KOPT-K1 (cell line): ENCODE data around the gene NUDT2.
"Not testable (repeated sequence)": the region's sequence is repeated elsewhere in the genome, so short reads cannot be mapped to it uniquely, and the experiment has no call there.

Source experiments
- H3K27ac ChIP-seq: fragments of 200-600 bp; sonication (generic); 2 replicates; pipeline ENCODE4 v1.5.1; 2016; ENCODE audit warnings: antibody characterized with exemption, mild to moderate bottlenecking, low read depth, low read length; ENCODE audit not compliant: poor library complexity, severe bottlenecking
- H3K36me3 ChIP-seq: fragments of 200-600 bp; sonication (generic); 2 replicates; pipeline ENCODE4 v1.5.1; 2017; ENCODE audit warnings: antibody characterized with exemption, mild to moderate bottlenecking, low read length, moderate library complexity; ENCODE audit not compliant: insufficient read depth
- H3K9me3 ChIP-seq: fragments of 200-600 bp; sonication (generic); 2 replicates; pipeline ENCODE4 v1.5.1; 2017; ENCODE audit warnings: antibody characterized with exemption, low read length, mild to moderate bottlenecking; ENCODE audit not compliant: insufficient read depth, poor library complexity, severe bottlenecking

Gene NUDT2

DNA sequence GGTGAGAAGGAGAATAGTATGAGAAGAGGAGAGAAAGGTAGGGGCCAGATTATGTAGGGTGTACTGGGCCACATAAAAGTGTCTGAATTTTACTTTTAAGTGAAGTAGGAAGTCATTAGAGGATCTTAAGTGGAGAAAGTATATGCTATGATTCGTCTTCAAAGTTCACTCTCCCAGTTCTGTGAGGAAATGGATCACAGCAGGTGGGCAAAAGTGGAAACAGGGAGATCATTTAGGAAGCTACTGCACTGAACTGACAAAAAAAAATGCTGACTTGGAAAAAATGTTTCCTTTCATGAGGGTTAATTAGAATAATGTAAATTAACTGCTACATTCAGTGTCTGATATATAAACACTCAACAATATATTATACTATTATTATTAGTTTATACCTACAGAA, 2.7 kb upstream of the NUDT2 start:
- Histone ChIP-seq H3K9me3 (no peaks in the 10 kb centered on the region), H3K27ac (no peak overlapping the region), H3K36me3 (no peaks in the 10 kb centered on the region)

DNA sequence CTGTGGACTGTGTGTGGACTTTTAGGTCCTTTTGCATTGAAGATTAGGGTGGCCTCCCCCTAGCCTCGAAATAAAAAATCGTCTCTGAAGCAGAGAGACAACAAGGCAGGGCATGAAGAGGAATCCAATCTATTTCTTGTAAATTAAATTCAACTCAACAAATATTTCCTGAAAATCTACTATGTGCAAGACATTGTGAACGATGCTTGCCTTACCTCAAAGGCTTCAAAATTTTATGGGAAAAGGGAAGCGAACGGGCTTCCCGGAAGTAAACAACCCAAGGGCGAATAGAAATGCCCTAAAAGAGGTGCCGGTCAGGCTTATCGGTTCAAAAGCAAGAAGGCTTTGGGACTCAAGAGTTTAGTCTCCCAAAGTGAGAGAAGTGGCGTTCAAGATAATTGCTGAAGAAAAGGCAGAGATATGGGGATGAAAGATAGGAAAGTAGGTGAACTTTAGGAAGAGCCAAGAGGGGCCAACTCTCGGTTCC, 826 bp upstream of the NUDT2 start:
- Histone ChIP-seq H3K27ac (peak overlapping the region; percentile 87), H3K36me3 (no peaks in the 10 kb centered on the region), H3K9me3 (no peaks in the 10 kb centered on the region)

DNA sequence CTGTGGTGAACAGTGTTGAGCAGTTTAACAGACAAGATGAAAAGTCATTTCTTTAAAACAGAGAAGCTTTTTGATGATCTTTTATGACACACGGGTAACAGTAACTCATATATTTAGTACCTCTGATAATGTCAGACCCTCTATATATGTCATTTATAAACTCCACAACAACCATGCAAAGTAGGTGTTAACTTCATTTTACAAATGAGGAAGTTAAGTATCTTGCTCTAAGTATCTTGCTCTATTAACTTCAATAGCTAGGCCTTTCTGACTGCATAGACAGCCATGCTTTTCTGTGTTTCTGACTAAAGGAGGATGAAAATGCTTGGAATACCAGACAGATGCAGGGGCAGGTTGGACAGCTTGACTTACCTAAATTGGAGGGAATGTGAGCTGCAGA, 1.8 kb downstream of the NUDT2 start:
- Histone ChIP-seq H3K9me3 (no peaks in the 10 kb centered on the region), H3K27ac (no peak overlapping the region), H3K36me3 (0 out of 2 replicates have a peak, but pooled peaks cover 7% of the 10 kb centered on the region)

GRCh38 chr9:34332076-34332964, 3.0 kb downstream of the NUDT2 start:
- Histone ChIP-seq H3K27ac (no peak overlapping the region), H3K36me3 (0 out of 2 replicates have a peak, but pooled peaks cover 7% of the 10 kb centered on the region), H3K9me3 (no peaks in the 10 kb centered on the region)

GRCh38 chr9:34333836-34334235, 4.5 kb downstream of the NUDT2 start:
- no peaks in the 10 kb centered on the region for H3K9me3 ChIP-seq
- H3K27ac ChIP-seq: no peak overlapping the region

DNA sequence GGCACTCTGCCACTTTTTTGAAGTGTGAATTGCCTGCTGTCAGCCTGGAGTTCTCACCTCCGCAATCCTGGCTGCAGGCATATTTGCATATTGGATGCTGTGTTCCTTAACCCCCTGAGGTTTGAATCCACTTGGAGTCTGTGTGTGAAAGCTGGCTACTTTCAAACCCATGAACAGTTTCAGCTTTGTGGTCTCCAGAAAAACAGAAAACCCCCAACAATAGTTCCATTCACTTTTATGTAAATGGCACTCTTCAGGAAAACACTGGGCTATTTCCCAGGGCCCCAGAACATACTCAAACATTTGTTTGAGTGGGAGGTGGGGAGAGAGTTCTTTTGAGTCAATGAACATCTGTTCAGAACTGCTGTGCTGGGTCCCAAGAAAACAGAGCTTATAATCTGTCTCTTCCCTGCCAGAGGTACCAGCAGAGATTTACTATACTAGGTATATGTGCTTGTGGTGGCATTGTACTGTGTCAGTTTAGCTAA, 5.0 kb downstream of the NUDT2 start:
- Histone ChIP-seq H3K27ac (no peak overlapping the region), H3K36me3 (peaks cover 19% of the 10 kb centered on the region), H3K9me3 (no peaks in the 10 kb centered on the region)

More at GRCh38 chr9:34333836-34334235, 4.5 kb downstream of the NUDT2 start:
- peaks cover 13% of the 10 kb centered on the region for H3K36me3 ChIP-seq

DNA sequence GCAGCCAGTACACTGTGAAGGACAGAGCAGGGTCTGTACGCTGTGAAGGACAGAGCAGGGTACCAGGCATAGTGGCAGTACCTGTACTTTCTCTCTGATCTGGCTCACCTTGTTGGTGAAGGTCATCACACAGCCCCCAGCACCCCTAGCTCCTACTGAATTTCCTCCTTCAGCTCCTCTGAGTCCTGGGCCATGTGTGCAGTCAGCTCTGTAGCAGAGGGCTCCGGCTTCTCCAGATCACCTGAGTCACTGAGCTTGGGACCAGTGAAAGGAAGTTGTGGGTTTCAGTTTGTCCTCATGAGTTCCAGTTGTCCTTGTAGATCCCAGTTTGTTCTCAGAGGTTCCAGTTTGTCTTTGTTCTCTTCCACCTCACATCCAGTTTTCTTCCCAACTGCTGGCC, 5.5 kb downstream of the NUDT2 start:
- no peaks in the 10 kb centered on the region for H3K9me3 ChIP-seq
- H3K36me3 ChIP-seq: peaks cover 24% of the 10 kb centered on the region
- no peak overlapping the region for H3K27ac ChIP-seq

- Histone ChIP-seq H3K27ac (no peak overlapping the region), H3K9me3 (no peaks in the 10 kb centered on the region), H3K36me3 (peaks cover 29% of the 10 kb centered on the region)
Measured at GRCh38 chr9:34335376-34335775, 6.0 kb downstream of the NUDT2 start.

- Histone ChIP-seq H3K9me3 (no peaks in the 10 kb centered on the region), H3K27ac (no peak overlapping the region), H3K36me3 (peaks cover 47% of the 10 kb centered on the region)
Measured at GRCh38 chr9:34337403-34337802, 8.0 kb downstream of the NUDT2 start.

- peaks cover 53% of the 10 kb centered on the region for H3K36me3 ChIP-seq
- H3K9me3 ChIP-seq, H3K27ac ChIP-seq: not testable (repeated sequence)
Measured at GRCh38 chr9:34338079-34338478, 8.7 kb downstream of the NUDT2 start.

GRCh38 chr9:34338665-34339385, 9.5 kb downstream of the NUDT2 start:
- no peak overlapping the region for H3K27ac ChIP-seq
- H3K36me3 ChIP-seq: peaks cover 61% of the 10 kb centered on the region
- no peaks in the 10 kb centered on the region for H3K9me3 ChIP-seq

GRCh38 chr9:34341659-34342295, 12.4 kb downstream of the NUDT2 start:
- H3K36me3 ChIP-seq: peaks cover 57% of the 10 kb centered on the region
- H3K27ac ChIP-seq: no peak overlapping the region
- no peaks in the 10 kb centered on the region for H3K9me3 ChIP-seq

- H3K9me3 ChIP-seq: no peaks in the 10 kb centered on the region
- peaks cover 57% of the 10 kb centered on the region for H3K36me3 ChIP-seq
- no peak overlapping the region for H3K27ac ChIP-seq
Measured at GRCh38 chr9:34343090-34343489, 13.7 kb downstream of the NUDT2 start.

GRCh38 chr9:34343605-34344004, 14.2 kb downstream of the NUDT2 start:
- peaks cover 53% of the 10 kb centered on the region for H3K36me3 ChIP-seq
- no peak overlapping the region for H3K27ac ChIP-seq
- H3K9me3 ChIP-seq: no peaks in the 10 kb centered on the region
